Vagina (tissue), 2 donors: ENCODE measurements around the gene R3HDM2. TPM values are rescaled to one million over a fixed set of nuclear protein-coding genes. Genes with fewer than 3 reads are reported as not detected.
"Not testable (repeated sequence)": the region's sequence is repeated elsewhere in the genome, so short reads cannot be mapped to it uniquely, and the experiment has no call there.

Experiments
- DNase-seq, 2 donors: peaks; one replicate each; pipeline ENCODE4 v3.0.0-alpha.2; 2017; ENCODE audit errors: extremely low spot score in 2 of 2
- H3K27ac ChIP-seq: fragments of 200-600 bp; sonication (generic); one replicate; pipeline ENCODE4 v1.5.1; 2019
- H3K27me3 ChIP-seq: fragments of 200-600 bp; sonication (generic); one replicate; pipeline ENCODE4 v1.5.1; 2019
- H3K36me3 ChIP-seq, 2 donors: fragments of 200-600 bp; sonication (generic); one replicate each; pipeline ENCODE4 v1.5.1; 2017 to 2019
- H3K4me1 ChIP-seq: fragments of 200-600 bp; sonication (generic); one replicate; pipeline ENCODE4 v1.5.1; 2019
- H3K4me3 ChIP-seq, 2 donors: fragments of 200-600 bp; sonication (generic); 1 replicate in 1 of 2; 2 replicates in 1 of 2; pipeline ENCODE4 v1.5.1; 2016 to 2019
- H3K9me3 ChIP-seq: fragments of 200-600 bp; sonication (generic); one replicate; pipeline ENCODE4 v1.5.1; 2019
- POLR2A ChIP-seq, 2 donors: fragments of 450-650 bp; IDR thresholded peaks; one replicate each; pipeline ENCODE4 v1.6.1; 2017; ENCODE audit warnings: antibody characterized with exemption in 2 of 2, mild to moderate bottlenecking in 2 of 2, moderate library complexity in 2 of 2
- POLR2AphosphoS5 ChIP-seq, 2 donors: sonication (generic); formaldehyde crosslinking; IDR thresholded peaks; one replicate each; pipeline ENCODE4 v1.9.0; 2017; ENCODE audit warnings: antibody characterized with exemption in 2 of 2, mild to moderate bottlenecking in 2 of 2, low read depth in 1 of 2; ENCODE audit not compliant: insufficient read depth in 1 of 2
- intact Hi-C: fragments of 100-400 bp; cut with DNase I; formaldehyde crosslinking; loops from one replicate; pipeline ENCODE4 v1.15.1; 2023
- total RNA-seq: library from RNA; depleted of rRNA; stranded (reverse); fragments of >200 nt; gene quantifications from one replicate; pipeline ENCODE4 v1.2.3, GENCODE V29; 2016
- TF ChIP-seq, protein P1 (sequence below), 3 experiments: fragments of 450-650 bp in 2 of 3; fragments of 200-600 bp in 1 of 3; sonication (generic) in 1 of 3; IDR thresholded peaks; one replicate each; pipeline ENCODE4 v1.5.1; 2017 to 2019; ENCODE audit warnings: antibody characterized with exemption in 3 of 3, mild to moderate bottlenecking in 2 of 3, moderate library complexity in 2 of 3

The R3HDM2 gene
- total RNA-seq, 1 donor from 2014 or later = 44.2 TPM

DNA sequence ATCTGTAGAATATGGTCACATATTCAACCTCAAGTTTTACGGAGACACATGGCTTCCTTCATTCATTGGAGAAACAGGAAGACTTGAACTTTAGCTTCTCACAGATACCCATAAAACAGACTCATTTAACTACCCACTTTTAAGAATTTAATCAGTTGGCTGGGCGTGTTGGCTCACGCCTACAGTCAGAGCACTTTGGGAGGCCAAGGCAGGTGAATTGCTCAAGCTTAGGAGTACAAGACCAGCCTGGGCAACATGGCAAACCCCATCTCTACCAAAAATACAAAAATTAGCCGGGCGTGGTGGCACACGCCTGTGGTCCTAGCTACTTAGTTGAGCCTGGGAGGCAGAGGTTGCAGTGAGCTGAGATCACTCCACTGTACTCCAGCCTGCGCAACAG, 115.2 kb downstream of the R3HDM2 start:
- intact Hi-C loops = loop anchor here (5.0 kb wide), 1 partner anchor 58 kb away; no protein-coding TSS in a partner anchor
- Histone ChIP-seq H3K27me3 (no peaks in the 10 kb centered on the region), H3K4me3 (no peak overlapping the region), H3K9me3 (no peaks in the 10 kb centered on the region), H3K36me3 (no peaks in the 10 kb centered on the region), H3K27ac (no peak overlapping the region), H3K4me1 (no peaks in the 10 kb centered on the region)
- no peak for DNase-seq
- TF ChIP-seq, protein P1, sequence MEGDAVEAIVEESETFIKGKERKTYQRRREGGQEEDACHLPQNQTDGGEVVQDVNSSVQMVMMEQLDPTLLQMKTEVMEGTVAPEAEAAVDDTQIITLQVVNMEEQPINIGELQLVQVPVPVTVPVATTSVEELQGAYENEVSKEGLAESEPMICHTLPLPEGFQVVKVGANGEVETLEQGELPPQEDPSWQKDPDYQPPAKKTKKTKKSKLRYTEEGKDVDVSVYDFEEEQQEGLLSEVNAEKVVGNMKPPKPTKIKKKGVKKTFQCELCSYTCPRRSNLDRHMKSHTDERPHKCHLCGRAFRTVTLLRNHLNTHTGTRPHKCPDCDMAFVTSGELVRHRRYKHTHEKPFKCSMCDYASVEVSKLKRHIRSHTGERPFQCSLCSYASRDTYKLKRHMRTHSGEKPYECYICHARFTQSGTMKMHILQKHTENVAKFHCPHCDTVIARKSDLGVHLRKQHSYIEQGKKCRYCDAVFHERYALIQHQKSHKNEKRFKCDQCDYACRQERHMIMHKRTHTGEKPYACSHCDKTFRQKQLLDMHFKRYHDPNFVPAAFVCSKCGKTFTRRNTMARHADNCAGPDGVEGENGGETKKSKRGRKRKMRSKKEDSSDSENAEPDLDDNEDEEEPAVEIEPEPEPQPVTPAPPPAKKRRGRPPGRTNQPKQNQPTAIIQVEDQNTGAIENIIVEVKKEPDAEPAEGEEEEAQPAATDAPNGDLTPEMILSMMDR (IDR thresholded peaks at IDR 0.05) = no peak
- no peak for TF ChIP-seq POLR2A (IDR thresholded peaks at IDR 0.05)
- no peak for TF ChIP-seq POLR2AphosphoS5 (IDR thresholded peaks at IDR 0.05; ENCODE audit: insufficient read depth in 1 of 2, low read depth in 1 of 2)

DNA sequence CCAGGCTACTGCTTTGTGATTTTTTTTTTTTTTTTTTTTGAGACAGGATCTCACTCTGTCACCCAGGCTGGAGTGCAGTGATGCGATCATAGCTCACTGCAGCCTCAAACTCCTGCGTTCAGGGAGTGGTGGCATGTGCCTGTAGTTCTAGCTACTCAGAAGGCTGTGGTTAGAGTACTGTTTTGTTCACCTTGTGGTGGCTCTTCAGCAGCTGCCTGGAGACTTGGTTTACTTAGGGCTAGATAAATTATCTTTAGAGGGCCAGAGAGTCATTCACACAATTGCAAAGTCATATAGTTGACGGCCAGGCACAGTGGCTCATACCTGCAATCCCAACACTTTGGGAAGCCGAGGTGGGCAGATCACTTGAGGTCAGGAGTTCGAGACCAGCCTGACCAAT, 118.6 kb downstream of the R3HDM2 start:
- H3K4me3 ChIP-seq, H3K27ac ChIP-seq, H3K9me3 ChIP-seq, H3K27me3 ChIP-seq, DNase-seq, intact Hi-C loops: not testable (repeated sequence)
- H3K36me3 ChIP-seq = peaks cover 0 to 14% of the 10 kb centered on the region in 2 donors
- H3K4me1 ChIP-seq = peaks cover 10% of the 10 kb centered on the region

DNA sequence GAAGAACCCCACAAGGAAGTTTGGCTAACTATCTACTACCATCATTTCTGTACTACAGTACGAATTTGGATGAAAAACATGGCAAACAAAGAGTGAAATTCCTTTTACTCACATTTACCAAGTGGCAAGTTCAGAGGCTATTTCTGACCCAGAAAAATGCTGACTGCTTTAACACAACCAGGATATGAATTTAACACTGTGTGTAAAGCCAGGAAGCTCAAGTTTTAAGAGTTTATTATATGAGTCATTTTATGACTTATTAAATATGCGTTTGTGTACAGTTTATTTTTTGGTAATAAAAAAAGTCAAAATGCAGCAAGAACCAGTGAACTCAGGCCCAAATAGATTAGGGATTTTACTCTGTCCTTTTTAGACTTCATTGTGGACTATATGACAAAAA, 121.4 kb downstream of the R3HDM2 start:
- intact Hi-C loops = loop anchor here (10.0 kb wide), 1 partner anchor 145 kb away; the partner anchor contains the start of genes GLI1 and INHBE
- no peak for DNase-seq
- no peak overlapping the region for H3K27ac ChIP-seq
- H3K4me3 ChIP-seq = no peak overlapping the region
- no peaks in the 10 kb centered on the region for H3K9me3 ChIP-seq
- no peaks in the 10 kb centered on the region for H3K27me3 ChIP-seq
- TF ChIP-seq, protein P1 (IDR thresholded peaks at IDR 0.05) = no peak
- TF ChIP-seq POLR2A (IDR thresholded peaks at IDR 0.05) = no peak
- no peak for TF ChIP-seq POLR2AphosphoS5 (IDR thresholded peaks at IDR 0.05; ENCODE audit: insufficient read depth in 1 of 2, low read depth in 1 of 2)
- peaks cover 10% of the 10 kb centered on the region for H3K4me1 ChIP-seq
- H3K36me3 ChIP-seq = peaks cover 0 to 24% of the 10 kb centered on the region in 2 donors

DNA sequence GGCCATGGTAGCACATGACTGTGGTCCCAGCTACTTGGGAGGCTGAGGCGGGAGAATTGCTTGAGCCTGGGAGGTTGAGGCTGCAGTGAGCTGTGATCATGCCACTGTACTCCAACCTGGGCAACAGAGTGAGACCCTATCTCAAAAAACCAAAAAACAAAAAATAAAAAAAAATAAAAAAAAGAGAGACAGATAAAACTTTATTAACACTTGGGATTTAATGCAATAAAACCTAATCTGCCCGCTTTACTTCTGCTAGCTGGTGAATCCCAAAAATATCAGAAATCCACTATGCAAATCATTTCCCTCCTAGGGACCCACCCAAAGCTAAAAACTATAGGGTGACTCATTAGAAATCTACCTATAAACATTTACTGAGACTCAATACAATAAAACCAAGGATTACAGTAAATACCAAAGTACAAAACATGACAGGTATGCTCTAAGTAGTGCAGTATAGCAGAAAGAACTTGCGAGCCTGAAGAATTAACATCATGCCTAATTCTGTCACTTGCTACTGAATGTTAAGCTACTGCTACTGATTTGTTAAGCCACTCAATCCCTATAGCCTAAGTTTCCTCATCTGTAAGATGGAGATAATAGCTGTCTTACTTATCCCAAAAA, 129.8 kb downstream of the R3HDM2 start:
- DNase-seq = no peak
- H3K27ac ChIP-seq = no peak overlapping the region
- H3K27me3 ChIP-seq = no peaks in the 10 kb centered on the region
- intact Hi-C loops = loop anchor here (10.0 kb wide), 1 partner anchor 154 kb away; the partner anchor contains the start of genes GLI1 and INHBE
- TF ChIP-seq, protein P1 (IDR thresholded peaks at IDR 0.05) = no peak
- TF ChIP-seq POLR2A (IDR thresholded peaks at IDR 0.05) (no peak), POLR2AphosphoS5 (IDR thresholded peaks at IDR 0.05; ENCODE audit: insufficient read depth in 1 of 2, low read depth in 1 of 2) (no peak)
- peaks cover 0 to 51% of the 10 kb centered on the region in 2 donors for H3K36me3 ChIP-seq
- no peaks in the 10 kb centered on the region for H3K4me1 ChIP-seq
- no peak overlapping the region for H3K4me3 ChIP-seq
- no peaks in the 10 kb centered on the region for H3K9me3 ChIP-seq

DNA sequence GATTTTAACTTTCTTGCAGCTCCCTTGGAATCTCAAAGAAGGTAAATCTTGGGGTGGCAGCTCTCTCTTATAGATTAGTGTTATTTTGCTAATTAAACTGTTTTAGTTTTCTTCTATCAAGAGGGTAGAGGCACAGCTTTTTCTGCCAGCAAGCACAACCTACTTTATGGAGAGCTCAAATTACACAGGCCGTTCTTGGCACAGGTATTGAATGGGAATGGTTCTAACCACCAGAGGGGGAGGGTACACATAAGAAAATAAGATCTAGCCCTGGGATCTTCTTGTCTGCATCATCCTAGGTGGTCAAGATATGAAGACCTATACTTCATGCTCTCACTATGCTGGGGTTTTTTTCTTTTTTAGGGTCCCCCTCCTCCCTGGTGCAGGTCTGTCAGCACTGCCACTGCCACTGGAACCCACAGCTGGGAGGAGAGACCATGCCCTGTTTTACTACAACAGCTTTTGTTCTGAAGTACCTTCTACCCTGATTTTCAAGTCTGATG, 131.3 kb downstream of the R3HDM2 start:
- intact Hi-C loops = loop anchor here (10.0 kb wide), 1 partner anchor 155 kb away; the partner anchor contains the start of genes GLI1 and INHBE

DNA sequence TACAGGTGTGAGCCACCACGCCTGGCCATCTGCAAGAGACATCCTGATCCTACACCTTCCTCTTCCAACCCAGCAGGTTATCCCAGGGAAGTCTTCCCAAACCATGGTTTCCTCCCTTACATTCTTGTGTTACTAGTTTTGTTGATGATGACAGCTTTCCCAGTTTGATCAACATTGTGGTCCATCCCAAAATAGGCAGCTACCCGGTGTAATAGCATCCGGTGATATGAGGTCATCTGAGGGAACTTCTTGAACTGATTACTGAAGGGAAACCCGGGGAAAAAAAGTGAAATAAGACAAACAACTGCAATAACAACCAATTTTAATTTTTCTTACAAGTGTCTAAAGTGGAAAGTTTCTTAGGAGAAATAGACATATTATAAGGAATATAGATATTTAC, 134.6 kb downstream of the R3HDM2 start:
- Histone ChIP-seq H3K36me3 (peaks cover 0 to 71% of the 10 kb centered on the region in 2 donors), H3K9me3 (no peaks in the 10 kb centered on the region), H3K4me1 (no peaks in the 10 kb centered on the region), H3K27me3 (no peaks in the 10 kb centered on the region), H3K4me3 (no peak overlapping the region), H3K27ac (no peak overlapping the region)
- intact Hi-C loops = no loop called here
- no peak for DNase-seq
- TF ChIP-seq POLR2AphosphoS5 (IDR thresholded peaks at IDR 0.05; ENCODE audit: insufficient read depth in 1 of 2, low read depth in 1 of 2) (no peak), POLR2A (IDR thresholded peaks at IDR 0.05) (no peak)
- TF ChIP-seq, protein P1 (IDR thresholded peaks at IDR 0.05) = no peak

More for the DNA sequence above, 131.3 kb downstream of the R3HDM2 start:
- Histone ChIP-seq H3K4me1 (no peaks in the 10 kb centered on the region), H3K27ac (no peak overlapping the region), H3K36me3 (peaks cover 0 to 66% of the 10 kb centered on the region in 2 donors), H3K4me3 (no peak overlapping the region), H3K27me3 (no peaks in the 10 kb centered on the region), H3K9me3 (no peaks in the 10 kb centered on the region)
- TF ChIP-seq POLR2A (IDR thresholded peaks at IDR 0.05) (no peak), POLR2AphosphoS5 (IDR thresholded peaks at IDR 0.05; ENCODE audit: insufficient read depth in 1 of 2, low read depth in 1 of 2) (no peak)
- no peak for DNase-seq

DNA sequence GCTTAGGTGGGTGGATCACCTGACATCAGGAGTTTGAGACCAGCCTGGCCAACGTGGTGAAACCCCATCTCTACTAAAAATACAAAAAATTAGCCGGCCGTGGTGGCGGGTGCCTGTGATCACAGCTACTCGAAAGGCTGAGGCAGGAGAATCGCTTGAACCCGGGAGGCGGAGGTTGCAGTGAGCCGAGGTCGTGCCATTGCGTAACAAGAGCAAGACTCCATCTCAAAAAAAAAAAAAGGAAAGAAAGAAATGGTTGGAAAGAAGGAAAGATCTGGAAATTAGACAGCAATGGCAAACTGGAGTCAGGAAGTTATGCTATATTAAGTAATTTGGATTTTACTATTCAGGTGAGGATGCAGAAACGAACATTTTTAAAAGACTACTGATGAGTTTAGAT, 148.8 kb downstream of the R3HDM2 start:
- H3K9me3 ChIP-seq, H3K27me3 ChIP-seq, DNase-seq, intact Hi-C loops, H3K4me3 ChIP-seq, H3K4me1 ChIP-seq, H3K27ac ChIP-seq: not testable (repeated sequence)
- peaks cover 0 to 35% of the 10 kb centered on the region in 2 donors for H3K36me3 ChIP-seq
